Right cardiac atrium (tissue), 5 donors: Measurements from ENCODE around the gene CHCHD4. TPM values are rescaled to one million over a fixed set of nuclear protein-coding genes. Genes with fewer than 3 reads are reported as not detected.
A peak's percentile ranks its signal among the peaks of the same experiment; 100 is the strongest.

Source experiments
- ATAC-seq, 2 donors: fragments of 200-7000 bp; cut with Tn5 transposase; one replicate each; pipeline versions ENCODE4 v1.8.0 to v1.9.1; 2020; ENCODE audit warnings: moderate library complexity in 2 of 2, mild to moderate bottlenecking in 1 of 2
- DNase-seq, 3 donors: peaks; one replicate each; pipeline ENCODE4 v3.0.0-alpha.2; 2020
- H3K27ac ChIP-seq: one replicate; pipeline ENCODE4 v1.5.1; 2013; ENCODE audit warnings: mild to moderate bottlenecking, low read length, control low read depth, moderate library complexity
- H3K27me3 ChIP-seq: one replicate; pipeline ENCODE4 v1.6.1; 2013; ENCODE audit not compliant: control insufficient read depth, insufficient read depth
- H3K4me1 ChIP-seq: one replicate; pipeline ENCODE4 v1.6.1; 2013; ENCODE audit warnings: low read length; ENCODE audit not compliant: control insufficient read depth, insufficient read depth
- H3K4me3 ChIP-seq: one replicate; pipeline ENCODE4 v1.5.1; 2013; ENCODE audit warnings: low read length, control low read depth
- H3K9me3 ChIP-seq: one replicate; pipeline ENCODE4 v1.6.1; 2013; ENCODE audit warnings: low read length; ENCODE audit not compliant: control insufficient read depth
- WGBS: extraction: QIAGEN DNeasy Blood & Tissue Kit; methylation state at CpG from one replicate; pipeline ENCODE4 v1.1.7; 2013; 5-methylcytosine and 5-hydroxymethylcytosine counted together
- intact Hi-C, 4 donors: fragments of 100-400 bp; cut with DNase I; formaldehyde crosslinking; loops; one replicate each; pipeline versions ENCODE4 v1.11.0 to v1.14.0; 2022 to 2023
- polyA plus RNA-seq: library from polyadenylated mRNA; stranded (reverse); fragments of 200-250 nt; gene quantifications from one replicate; pipeline ENCODE4 v1.2.3, GENCODE V29; 2013
- total RNA-seq, 4 donors: library from RNA; stranded (reverse); fragmentation: NEBNext Ultra II Directional; extraction: Animal tissue kit (Norgen Biotek cat#: 25700); gene quantifications; one replicate each; pipeline ENCODE4 v1.2.1, GENCODE V29; 2021
- donor health status: healthy with polysubstance abuse.
- donor health status: DM: no; HTN: yes; CAD: no.
- donor health status: DM: no; HTN: no; CAD: no.
- donor health status: DM: no; HTN: yes; CAD: no; lungs with severe emphysema.
- donor health status: DM: yes; HTN: yes; CAD: no.

The CHCHD4 gene
- total and polyA plus RNA-seq, 5 donors = 21.0 to 33.4 (median 29.2) TPM

DNA sequence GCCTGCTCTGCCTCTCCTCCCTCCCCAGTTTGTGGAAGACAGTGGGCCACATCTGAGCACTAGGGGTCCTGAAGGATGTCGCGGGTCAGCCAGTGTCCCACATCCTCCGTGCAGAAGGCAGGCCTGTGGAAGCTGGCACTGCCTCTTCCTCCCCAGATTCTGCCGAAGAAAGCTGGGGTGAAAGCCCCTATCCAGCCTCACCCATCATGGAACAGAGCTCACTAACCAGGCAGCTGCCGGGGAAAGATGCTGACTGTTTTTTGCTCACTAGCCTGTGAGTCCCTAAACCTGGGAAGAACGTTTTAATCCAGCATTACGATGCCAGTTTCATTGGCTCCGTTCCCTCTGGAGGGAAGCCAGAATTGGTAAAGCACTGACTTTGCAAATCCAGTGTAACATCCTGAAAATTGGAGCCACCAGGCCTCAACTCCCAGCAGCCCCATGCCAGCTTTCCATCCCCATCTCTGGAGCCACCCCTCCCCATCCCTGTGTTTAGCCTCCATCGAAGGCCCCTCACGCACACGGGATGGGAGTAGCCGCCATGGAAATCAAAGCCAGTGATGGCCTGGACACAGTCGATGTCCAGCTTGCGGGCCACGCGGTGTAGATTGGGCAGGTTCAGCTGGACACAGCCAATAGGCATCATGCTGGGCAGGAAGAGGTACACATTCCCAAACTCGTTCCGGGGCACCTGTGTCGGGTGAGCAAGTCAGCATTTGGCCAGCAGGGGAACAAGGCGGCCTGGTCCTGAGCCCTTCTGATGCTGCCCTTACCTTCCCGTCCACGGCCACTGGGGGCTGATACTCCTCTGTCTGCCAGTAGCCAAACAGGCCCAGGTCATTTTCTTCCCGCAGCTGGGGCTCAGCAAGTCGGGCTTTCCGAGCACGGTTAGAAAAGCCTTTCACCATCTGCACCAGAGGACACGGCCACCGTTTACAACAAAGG is 23.6 kb upstream of the CHCHD4 start:
- DNase-seq = peak in 1 of 3 donors; percentile 38

DNA sequence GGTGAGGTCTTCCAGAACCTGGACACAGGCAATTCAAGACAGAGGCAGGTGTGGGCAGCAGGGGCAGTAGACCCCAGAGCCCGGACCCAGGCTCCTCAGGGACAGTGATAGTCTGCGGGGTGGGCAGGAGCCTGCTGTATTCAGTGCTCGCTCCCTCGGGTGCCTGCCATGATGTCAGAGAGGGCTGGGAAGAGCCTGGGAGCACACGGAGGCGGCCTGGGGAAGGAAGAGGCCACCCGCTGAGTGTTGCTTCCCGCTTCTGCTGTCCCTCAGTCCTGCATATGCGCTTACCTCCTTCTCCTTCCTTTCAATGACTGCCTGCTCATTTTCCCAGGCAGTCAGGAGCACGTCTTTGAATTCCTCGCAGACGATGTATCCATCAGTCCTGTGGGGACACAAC is 22.9 kb upstream of the CHCHD4 start:
- WGBS = 79% methylated on average over 12 of the region's 12 CpGs
- ATAC-seq (no peak), DNase-seq (peak in 1 of 3 donors; percentile 30)
- Histone ChIP-seq H3K9me3 (no peaks in the 10 kb centered on the region), H3K27ac (no peak overlapping the region), H3K4me3 (no peak overlapping the region), H3K27me3 (no peaks in the 10 kb centered on the region), H3K4me1 (peaks cover 14% of the 10 kb centered on the region)
- intact Hi-C loops = no loop called here

More for the DNA sequence above, 23.6 kb upstream of the CHCHD4 start:
- Histone ChIP-seq H3K27ac (no peak overlapping the region), H3K9me3 (no peaks in the 10 kb centered on the region), H3K4me1 (peaks cover 14% of the 10 kb centered on the region), H3K4me3 (no peak overlapping the region), H3K27me3 (no peaks in the 10 kb centered on the region)
- intact Hi-C loops = no loop called here
- WGBS = 85% methylated on average over 28 of the region's 28 CpGs
- ATAC-seq = no peak

DNA sequence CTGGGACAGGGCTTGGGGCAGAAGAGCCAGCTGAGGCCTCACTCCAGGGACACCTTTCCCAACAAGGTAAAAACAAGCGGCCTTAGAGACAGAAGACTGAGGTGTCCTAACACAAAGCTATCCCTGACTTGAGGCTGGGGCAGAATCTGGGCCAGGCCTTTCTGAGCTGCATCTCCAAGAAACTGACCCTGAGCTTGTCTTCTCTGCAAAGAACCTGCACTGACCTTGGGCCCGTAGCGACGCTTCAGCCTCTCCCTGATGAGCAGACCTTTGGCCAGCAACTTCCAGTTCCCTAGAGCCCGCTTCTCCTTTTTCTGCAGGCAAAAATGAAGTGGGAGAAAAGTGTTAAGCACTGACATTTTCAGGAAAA is 22.4 kb upstream of the CHCHD4 start:
- peaks cover 14% of the 10 kb centered on the region for H3K4me1 ChIP-seq
- DNase-seq (peak in 1 of 3 donors; percentile 40), ATAC-seq (no peak)
- 88% methylated on average over 5 of the region's 5 CpGs for WGBS
- H3K9me3 ChIP-seq = no peaks in the 10 kb centered on the region
- intact Hi-C loops = no loop called here
- no peak overlapping the region for H3K27ac ChIP-seq
- H3K4me3 ChIP-seq = no peak overlapping the region
- H3K27me3 ChIP-seq = no peaks in the 10 kb centered on the region

DNA sequence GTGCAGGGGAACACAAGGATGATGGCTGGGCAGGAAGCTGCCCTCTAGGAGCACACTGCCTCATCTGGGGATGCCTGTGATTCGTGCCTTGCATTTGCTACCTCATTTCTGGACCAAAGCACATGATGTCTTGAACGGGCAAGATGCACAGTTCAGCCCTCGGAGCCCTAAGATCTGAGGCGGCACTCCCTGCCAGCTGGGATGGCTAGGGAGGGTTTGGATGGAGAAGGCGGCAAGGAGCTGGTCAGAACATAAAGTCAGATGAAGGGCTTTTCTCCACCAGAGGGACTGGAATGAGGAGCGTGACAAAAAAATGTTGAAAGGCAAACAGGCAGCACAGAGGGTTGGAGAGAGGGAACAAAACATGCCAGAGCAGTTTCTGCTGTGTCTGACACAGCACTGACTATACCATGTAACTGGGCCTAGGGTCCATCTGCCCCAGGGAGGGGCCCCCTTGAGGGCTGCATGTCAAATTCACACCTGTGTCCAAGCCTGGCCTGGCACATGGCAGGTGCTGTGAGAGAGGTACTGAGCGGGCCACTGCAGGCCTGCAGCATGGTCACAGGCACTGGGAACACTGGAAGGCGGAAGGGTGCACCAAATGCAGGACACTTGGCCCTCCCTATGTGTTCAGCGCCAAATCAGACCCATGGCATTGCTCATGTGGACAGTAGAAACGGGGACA is 21.9 kb upstream of the CHCHD4 start:
- H3K27me3 ChIP-seq = no peaks in the 10 kb centered on the region
- no peak for ATAC-seq
- intact Hi-C loops = no loop called here
- WGBS = 87% methylated on average over 10 of the region's 10 CpGs
- H3K9me3 ChIP-seq = no peaks in the 10 kb centered on the region
- no peak overlapping the region for H3K27ac ChIP-seq
- H3K4me3 ChIP-seq = no peak overlapping the region
- peak in 1 of 3 donors; percentile 28 for DNase-seq
- H3K4me1 ChIP-seq = peaks cover 14% of the 10 kb centered on the region

DNA sequence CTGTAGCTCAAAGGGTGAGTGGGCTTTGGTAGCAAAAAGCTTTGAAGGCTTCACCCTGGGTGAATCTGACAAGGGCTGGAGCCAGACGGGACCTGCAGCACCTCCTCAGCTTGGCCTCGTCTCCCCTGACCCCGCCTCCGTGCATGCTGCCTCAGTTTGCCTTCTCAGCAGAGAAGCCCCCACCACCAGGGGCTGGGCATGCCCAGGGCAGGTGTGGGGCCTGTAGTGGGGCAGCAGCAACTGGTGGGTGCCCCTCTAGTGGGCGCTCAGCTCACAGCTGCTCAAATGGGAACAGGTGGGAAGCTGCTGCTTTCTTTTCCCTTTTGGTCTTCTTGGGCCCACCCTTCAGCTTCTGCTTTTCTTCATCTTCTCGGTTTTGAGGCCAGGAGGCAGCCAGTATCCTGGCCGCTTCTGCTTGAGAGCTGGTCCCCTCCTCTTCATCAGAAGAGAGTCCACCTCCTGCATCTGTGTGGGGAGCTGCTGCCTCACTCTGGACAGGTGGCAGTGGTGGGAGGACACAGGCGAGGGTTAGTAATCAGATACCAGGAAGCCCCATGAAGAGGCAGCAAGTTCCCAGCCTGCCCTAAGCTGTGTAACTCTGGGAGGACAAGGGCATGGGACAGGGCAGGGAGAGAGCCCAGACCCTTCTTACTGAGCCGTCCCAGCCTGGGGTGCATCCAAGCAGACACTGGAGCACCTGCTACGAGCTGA is 21.2 kb upstream of the CHCHD4 start:
- DNase-seq (peak in 1 of 3 donors; percentile 52), ATAC-seq (no peak)
- Histone ChIP-seq H3K4me3 (no peak overlapping the region), H3K27ac (peak overlapping the region; percentile 19), H3K4me1 (peaks cover 14% of the 10 kb centered on the region), H3K9me3 (no peaks in the 10 kb centered on the region), H3K27me3 (no peaks in the 10 kb centered on the region)
- WGBS = 85% methylated on average over 10 of the region's 10 CpGs
- intact Hi-C loops = no loop called here

DNA sequence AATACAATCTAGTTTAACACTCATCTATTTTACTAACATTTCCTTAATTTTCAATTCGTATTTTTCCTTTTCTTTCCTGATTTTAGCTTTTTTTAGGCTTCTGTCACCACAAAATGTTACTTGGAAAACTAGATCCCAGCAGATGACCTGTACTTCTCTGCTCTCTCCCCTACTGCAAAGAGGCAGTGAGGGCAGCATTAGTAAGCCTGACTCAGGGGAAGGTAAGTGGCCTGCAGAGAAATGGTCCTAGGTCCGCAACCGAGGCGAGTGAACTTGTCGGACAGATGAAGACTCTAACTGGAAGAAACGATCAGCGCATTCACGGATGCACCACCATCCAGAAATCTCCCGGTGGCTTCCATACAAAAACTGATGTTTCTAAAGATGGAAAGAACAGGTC is 20.6 kb upstream of the CHCHD4 start:
- peaks cover 14% of the 10 kb centered on the region for H3K4me1 ChIP-seq

DNA sequence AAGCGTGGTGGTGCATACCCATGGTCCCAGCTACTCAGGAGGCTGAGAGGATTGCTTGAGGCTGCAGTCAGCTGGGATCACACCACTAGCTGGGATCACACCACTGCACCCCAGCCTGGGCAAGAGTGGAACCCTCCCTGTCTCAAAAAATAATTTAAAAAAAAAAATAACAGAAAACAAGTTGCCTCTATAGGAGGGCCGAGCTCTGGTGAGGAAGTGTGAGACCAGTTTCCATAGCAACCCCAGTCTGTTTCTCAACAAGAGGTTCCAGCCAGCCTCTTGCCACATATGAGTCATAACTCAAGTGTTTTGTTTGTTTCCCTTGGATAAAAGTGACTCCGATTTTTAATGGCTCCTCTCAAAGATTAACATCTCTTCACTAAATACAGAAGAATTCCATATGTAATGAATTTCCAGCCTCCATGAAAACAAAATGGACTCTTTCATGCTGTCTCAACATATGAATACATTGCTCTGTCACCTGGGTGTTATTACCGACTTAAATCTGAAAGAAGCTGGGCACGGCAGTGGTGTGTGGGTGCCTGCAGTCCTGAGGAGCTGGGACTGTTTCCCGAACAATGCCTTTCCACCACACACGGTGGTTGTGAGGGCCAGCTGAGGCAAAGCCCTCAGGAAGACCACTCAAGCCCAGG is 19.9 kb upstream of the CHCHD4 start:
- Histone ChIP-seq H3K4me3 (peak overlapping the region; percentile 24), H3K9me3 (no peaks in the 10 kb centered on the region), H3K4me1 (peaks cover 14% of the 10 kb centered on the region), H3K27me3 (no peaks in the 10 kb centered on the region), H3K27ac (peak overlapping the region; percentile 99)
- intact Hi-C loops = no loop called here
- WGBS = 6% methylated on average over 7 of the region's 7 CpGs
- DNase-seq = peak; percentile 63 to 83 (median 81)
- ATAC-seq = peak; percentile 86 to 87

More for the DNA sequence above, 20.6 kb upstream of the CHCHD4 start:
- Histone ChIP-seq H3K27ac (peak overlapping the region; percentile 74), H3K27me3 (no peaks in the 10 kb centered on the region), H3K4me3 (no peak overlapping the region), H3K9me3 (no peaks in the 10 kb centered on the region)
- ATAC-seq (no peak), DNase-seq (peak in 1 of 3 donors; percentile 15)
- intact Hi-C loops = no loop called here
- 81% methylated on average over 9 of the region's 9 CpGs for WGBS

DNA sequence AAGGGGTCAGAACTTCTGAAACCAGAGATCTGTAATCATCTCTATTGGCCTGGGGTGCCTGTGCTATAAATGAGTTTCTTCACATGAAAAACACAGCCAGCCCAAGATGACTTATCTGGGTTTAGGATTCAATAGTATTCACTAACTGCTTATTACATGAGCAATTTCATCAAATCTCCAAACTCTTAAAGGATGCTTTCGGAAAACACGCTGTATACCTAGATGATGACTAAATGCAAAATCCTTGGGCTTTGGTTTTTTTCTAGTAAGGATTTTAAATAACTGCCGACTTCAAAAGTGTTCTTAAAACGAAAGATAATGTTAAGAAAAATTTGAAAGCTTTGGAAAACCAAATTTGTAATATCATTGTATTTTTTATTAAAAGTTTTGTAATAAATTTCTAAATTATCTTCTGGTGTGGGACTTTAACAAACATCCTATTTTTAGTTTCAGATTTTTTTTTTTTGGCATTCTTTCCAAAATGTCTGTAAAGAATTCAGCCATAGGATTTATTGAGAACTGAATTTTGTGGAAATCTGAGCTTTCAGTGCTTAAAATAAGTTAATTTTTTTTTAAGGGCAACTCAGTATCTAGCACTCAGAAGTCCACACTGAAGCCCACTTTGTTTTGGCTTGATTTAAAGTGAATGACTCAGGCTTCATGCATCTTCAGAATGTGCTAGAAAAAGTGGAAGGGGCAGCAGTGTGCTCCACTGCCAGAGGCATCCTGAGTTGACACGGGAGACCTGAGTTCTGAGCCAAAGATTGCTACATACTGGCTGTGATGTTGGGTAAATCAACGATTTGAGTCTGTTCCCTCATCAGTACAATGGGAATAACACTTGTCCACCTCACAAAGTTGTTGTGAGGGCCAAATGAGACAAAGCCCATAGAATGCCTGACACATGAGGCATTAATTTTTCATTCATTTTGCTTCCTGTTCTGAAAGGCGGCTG is 18.9 kb upstream of the CHCHD4 start:
- intact Hi-C loops = no loop called here
- H3K27me3 ChIP-seq = no peaks in the 10 kb centered on the region
- H3K27ac ChIP-seq = peak overlapping the region; percentile 99
- ATAC-seq (peak; percentile 67 to 71), DNase-seq (peak; percentile 59 to 67 (median 65))
- no peaks in the 10 kb centered on the region for H3K9me3 ChIP-seq
- H3K4me3 ChIP-seq = no peak overlapping the region
- H3K4me1 ChIP-seq = peaks cover 14% of the 10 kb centered on the region
- WGBS = 46% methylated on average over 7 of the region's 7 CpGs

DNA sequence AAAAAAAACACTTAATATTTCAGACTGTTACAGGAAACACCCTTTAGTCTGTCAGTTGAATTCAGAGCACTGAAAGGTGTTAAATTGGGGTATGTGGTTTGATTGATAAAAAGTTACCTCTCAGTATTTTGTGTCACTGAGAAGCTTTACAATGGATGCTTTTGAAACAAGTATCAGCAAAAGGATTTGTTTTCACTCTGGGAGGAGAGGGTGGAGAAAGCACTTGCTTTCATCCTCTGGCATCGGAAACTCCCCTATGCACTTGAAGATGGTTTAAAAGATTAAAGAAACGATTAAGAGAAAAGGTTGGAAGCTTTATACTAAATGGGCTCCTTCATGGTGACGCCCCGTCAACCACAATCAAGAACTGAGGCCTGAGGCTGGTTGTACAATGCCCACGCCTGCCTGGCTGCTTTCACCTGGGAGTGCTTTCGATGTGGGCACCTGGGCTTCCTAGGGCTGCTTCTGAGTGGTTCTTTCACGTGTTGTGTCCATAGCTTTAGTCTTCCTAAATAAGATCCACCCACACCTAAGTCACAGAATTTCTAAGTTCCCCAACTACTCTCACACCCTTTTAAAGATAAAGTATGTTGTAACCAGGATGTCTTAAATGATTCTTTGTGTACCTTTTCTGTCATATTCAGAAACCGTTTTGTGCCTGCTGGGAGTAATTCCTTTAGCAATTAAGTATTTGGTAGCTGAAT is 18.0 kb upstream of the CHCHD4 start:
- intact Hi-C loops = no loop called here
- ATAC-seq (no peak), DNase-seq (peak in 1 of 3 donors; percentile 22)
- 73% methylated on average over 8 of the region's 8 CpGs for WGBS
- H3K27me3 ChIP-seq = no peaks in the 10 kb centered on the region
- peaks cover 14% of the 10 kb centered on the region for H3K4me1 ChIP-seq
- no peak overlapping the region for H3K4me3 ChIP-seq
- no peaks in the 10 kb centered on the region for H3K9me3 ChIP-seq
- peak overlapping the region; percentile 66 for H3K27ac ChIP-seq
